HG03439 (cell line): ENCODE data around the gene TNS2.
"Not testable (repeated sequence)": the region's sequence is repeated elsewhere in the genome, so short reads cannot be mapped to it uniquely, and the experiment has no call there.

ENCODE experiments used
- ATAC-seq: cut with Tn5 transposase; IDR thresholded peaks from one replicate; pipeline ENCODE4 v1.9.1; 2021; ENCODE audit warnings: mild to moderate bottlenecking, moderate library complexity; ENCODE audit not compliant: unreplicated experiment

The TNS2 gene

GRCh38 chr12:53093777-53094393 is 44.0 kb downstream of the TNS2 start:
- ATAC-seq, result no peak

DNA sequence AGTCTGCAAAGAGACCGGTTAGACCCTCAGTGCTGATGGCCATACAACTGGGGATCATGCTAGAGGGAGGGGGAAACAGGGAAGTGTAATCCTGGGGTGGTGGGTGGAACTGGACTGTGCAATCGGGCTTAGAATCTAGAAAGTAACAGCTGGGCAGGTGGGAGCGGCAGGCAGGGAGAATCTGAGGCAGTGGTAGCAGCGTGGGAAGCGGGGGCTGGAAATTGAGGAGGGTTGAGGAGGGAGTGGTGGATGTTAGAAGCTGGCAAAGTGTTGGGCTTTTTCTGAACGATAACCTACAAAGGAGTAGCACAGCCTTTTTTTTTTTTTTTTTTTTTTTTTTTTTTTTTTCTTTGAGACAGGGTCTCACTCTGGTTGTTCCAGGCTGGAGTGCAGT is 44.5 kb downstream of the TNS2 start:
- ATAC-seq, result no peak

- not testable (repeated sequence) for ATAC-seq
Measured at GRCh38 chr12:53094796-53095595, 45.1 kb downstream of the TNS2 start.

GRCh38 chr12:53095596-53095895 is 45.7 kb downstream of the TNS2 start:
- not testable (repeated sequence) for ATAC-seq

DNA sequence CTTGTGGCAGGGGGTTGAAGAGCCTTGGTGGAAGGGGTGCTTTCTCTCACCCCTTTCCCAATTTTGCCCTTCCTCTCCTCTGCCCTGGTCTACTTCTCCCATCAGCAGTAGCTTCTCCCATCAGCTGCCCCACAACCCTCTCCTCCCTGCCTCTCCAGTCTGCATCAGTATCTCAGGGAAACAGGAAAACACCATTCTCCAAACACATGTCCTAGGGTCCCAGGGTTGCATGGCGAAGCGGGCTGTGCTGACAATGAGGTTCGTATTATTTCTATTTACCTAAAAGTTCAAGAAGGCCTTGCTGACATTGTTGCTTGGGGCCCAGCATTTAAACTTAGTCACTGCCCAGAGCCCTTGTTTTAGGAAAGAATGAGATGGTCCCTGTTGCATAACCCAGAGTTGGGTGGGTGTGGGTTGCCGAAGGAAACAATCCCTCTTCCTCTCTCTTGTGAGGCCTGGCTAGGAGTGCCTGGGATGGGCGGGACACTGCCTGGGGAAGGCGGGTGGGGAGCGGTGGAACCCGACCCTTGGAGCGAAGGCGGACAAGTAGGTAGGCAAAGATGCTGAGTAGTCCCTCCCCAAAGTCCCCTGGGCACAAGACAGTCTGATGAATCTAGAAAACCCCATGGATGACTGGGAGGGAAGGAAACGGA is 46.4 kb downstream of the TNS2 start:
- ATAC-seq, result no peak

DNA sequence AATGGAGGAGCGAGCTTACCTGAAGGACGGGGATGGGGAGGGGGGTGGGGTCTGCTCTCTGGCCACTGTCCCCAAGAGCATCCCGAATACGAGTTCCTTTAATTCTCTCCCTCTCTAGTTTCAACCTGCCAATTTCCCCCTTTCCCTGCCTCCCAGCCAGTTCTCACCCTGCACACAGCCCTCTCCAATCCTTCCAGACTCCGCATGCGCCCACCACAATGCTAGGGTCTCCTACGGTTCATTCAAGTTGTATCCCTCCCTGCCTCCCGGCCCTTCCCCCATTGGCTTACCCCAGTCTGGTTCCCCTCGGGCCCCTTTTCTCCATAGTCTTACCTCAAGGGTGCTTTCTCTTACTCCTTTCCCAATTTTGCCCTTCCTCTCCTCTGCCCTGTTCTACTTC is 46.9 kb downstream of the TNS2 start:
- ATAC-seq, result no peak

GRCh38 chr12:53097207-53097563 is 47.3 kb downstream of the TNS2 start:
- ATAC-seq, result no peak

DNA sequence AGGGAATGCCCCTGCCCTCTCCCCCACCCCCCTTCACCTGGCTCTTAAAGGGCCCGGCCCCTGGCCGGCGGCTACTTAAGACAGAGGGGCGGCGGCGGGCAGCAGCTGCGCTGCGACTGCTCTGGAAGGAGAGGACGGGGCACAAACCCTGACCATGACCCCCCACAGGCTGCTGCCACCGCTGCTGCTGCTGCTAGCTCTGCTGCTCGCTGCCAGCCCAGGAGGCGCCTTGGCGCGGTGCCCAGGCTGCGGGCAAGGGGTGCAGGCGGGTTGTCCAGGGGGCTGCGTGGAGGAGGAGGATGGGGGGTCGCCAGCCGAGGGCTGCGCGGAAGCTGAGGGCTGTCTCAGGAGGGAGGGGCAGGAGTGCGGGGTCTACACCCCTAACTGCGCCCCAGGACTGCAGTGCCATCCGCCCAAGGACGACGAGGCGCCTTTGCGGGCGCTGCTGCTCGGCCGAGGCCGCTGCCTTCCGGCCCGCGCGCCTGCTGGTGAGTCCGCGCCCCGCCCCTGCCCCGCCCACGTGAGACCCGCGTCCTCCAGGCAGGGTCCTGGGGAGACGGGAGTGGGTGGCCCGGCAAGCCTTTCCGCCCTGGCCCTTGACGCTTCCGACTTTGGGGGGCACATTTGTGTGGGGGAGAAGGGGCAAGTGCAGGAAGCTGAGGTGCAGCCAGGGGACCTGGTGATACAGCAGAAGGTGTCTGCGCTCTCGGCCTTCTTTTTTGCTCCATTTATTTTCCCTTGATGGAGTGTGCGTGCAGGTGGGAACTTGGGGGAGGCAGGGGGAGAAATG is 47.9 kb downstream of the TNS2 start, which contains the start of gene IGFBP6:
Gene IGFBP6 (plus strand): TSS at position 104 of the 790 bp plus-strand sequence. CDS start 51 bp downstream, at position 155.
- no peak for ATAC-seq

DNA sequence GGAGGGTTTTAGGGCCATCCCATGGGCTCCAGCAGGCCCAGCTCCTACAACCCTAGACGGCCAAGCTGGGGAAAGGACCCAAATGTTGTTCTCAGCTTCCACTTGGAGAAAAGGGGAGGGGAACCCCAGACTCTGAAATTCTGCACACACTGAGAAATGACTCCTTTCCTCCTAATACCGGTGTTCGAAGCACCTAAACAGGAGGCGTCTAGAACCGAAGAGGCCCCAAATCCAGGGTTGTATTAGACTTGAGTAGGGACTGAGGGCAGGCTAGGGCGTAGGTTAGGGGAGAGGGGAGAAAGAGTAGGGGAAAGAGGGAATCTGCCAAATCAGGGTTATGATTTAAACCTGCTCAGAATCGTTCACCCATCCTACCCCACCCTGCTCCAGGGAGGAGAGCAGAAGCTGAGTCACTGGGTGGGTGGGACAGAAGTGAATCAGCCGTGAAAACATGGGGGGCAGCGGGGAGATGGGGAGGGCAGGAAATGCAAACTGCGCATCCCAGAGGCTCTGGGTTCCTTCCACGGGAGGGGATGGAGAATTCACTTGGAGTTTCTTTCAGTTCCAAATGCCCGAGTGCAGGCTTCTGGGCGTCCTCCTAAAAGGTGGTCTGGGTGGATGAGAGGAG is 48.6 kb downstream of the TNS2 start:
- no peak for ATAC-seq

GRCh38 chr12:53099071-53099882 is 49.4 kb downstream of the TNS2 start:
- ATAC-seq, result no peak

- ATAC-seq, result no peak
Measured at GRCh38 chr12:53100466-53101151, 50.7 kb downstream of the TNS2 start.

GRCh38 chr12:53101266-53101665 is 51.4 kb downstream of the TNS2 start:
- ATAC-seq, result no peak

DNA sequence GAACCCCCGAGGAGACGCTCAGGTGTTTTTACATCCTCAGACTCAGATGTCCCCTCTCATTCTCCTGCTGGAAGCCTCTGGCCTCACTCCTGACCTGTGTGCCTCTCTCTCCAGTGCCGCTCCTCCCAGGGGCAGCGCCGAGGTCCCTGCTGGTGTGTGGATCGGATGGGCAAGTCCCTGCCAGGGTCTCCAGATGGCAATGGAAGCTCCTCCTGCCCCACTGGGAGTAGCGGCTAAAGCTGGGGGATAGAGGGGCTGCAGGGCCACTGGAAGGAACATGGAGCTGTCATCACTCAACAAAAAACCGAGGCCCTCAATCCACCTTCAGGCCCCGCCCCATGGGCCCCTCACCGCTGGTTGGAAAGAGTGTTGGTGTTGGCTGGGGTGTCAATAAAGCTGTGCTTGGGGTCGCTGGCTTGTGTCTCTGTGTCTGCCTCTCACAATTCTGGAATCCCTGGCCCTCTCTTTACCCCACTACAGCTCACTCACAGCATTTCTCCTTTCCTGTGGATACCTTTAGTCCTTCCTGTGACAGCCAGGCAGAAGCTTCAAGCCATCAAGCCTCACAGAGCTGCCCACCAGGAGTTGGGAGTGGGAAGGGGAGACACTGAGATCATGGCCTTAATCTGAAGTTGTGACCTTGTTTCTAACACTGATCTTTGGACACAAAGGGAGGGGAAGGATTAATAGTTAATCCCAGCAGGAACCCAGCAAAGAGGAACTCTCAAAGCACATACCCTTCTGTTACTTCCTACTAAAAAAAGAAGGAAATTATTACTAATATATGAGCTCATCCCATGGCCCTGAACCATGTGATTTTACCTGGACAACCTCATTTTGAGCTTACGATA is 52.3 kb downstream of the TNS2 start:
- no peak for ATAC-seq

- no peak for ATAC-seq
Measured at GRCh38 chr12:53102883-53103807, 53.3 kb downstream of the TNS2 start, which contains the start of gene SOAT2. Gene SOAT2, plus strand, starts transcription at chr12:53103486. Its CDS starts 92 bp downstream, at chr12:53103578.

DNA sequence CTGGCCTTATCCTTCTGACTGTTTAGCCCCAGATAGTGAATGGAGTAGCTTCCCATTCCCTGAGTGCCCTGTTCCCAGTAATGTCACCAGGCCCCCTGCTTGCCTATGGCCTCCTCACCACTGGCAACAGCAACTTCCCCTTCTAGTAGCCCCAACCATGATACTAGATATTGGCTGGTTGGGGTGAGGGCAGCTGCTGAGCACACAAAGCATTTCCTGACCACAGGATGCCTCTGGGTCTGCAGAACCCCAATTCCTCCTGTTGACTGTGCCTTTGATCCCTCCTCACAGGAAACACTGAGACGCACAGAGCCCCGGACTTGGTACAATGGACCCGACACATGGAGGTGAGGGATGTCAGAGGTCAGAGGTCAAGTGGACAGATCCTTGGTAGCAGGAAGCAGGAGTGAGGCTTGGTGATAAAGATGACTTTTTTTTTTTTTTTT is 54.0 kb downstream of the TNS2 start:
- ATAC-seq, result no peak

DNA sequence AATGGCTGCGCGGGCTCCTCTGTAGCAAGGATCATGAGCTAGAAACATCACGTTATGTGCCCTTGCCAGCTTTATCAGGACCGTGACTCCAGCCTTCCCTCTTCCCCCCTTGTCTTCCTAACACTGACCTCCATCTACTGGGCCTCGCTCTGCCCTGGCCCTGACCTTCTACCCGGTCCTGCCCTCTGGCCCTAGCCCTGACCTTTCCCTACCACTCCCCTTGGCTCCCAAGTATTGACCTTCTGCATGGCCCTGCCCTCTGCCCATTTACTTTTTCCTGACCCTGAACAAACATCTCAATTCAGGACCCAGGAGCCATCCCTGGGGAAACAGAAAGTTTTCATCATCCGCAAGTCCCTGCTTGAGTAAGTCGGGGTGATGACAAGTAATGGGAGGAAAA is 55.4 kb downstream of the TNS2 start:
- no peak for ATAC-seq

DNA sequence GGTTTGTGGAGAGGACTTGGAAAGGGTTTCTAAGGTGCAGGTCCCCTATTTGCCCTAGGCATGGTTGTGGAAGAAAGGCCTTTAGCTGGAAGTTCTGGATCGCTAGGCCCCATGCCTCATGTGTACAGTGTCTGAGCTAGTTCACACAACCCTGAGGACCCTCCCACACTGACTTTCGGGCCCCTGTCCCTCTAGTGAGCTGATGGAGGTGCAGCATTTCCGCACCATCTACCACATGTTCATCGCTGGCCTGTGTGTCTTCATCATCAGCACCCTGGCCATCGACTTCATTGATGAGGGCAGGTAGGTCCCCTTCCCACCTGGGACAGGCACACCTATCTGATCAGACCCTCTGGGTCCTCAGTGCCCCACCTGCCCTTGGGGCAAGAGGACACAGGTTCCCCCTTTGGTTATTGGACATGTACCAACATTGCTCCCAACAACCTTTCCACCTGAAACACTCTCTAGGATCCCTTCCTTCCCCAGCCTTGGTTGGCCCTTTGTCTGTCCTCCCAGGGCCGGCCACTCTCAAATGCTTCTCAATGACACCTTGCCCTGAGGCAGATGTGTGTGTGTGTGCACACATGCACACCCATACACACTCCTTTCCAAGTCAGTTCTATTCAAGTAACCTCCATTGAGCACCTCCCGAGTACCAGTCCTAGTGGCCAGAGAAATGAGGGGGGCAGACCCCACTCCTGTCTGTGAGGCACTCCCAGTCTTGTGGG is 56.0 kb downstream of the TNS2 start:
- no peak for ATAC-seq
